ENCODE results near the gene CA9.

GRCh38 chr9:35705372-35705771 lies 31.6 kb downstream of the CA9 start:
- no peak for TF ChIP-seq RAD21 (IDR thresholded peaks at IDR 0.05; ENCODE audit: low read depth)
- no peak for TF ChIP-seq REST (IDR thresholded peaks at IDR 0.05; ENCODE audit: low read depth)
- no peak for TF ChIP-seq CTCF (IDR thresholded peaks at IDR 0.05 in 2 of 3, conservative IDR thresholded peaks at IDR 0.05 in 1 of 3; ENCODE audit: borderline replicate concordance in 1 of 3, insufficient read depth in 1 of 3, low read depth in 2 of 3, low read length in 2 of 3)
- TF ChIP-seq POLR2AphosphoS5 (IDR thresholded peaks at IDR 0.05; ENCODE audit: low read depth, low read length) = no peak
- TF ChIP-seq SRF (IDR thresholded peaks at IDR 0.05; ENCODE audit: low read depth) = no peak
- TF ChIP-seq POLR2A (IDR thresholded peaks at IDR 0.05; ENCODE audit: borderline replicate concordance, extremely low read depth, insufficient read depth, insufficient read length) = no peak
- TF ChIP-seq JUND (IDR thresholded peaks at IDR 0.05) = no peak

All from HCT116 (cell line).